H9 (cell line): ENCODE results near the gene GARIN5A. TPM values are rescaled to one million over a fixed set of nuclear protein-coding genes. Genes with fewer than 3 reads are reported as not detected.
A peak's percentile ranks its signal among the peaks of the same experiment; 100 is the strongest.

Experiments
- DNase-seq: peaks from one replicate; pipeline ENCODE4 v3.0.0-alpha.2; 2017
- H2AFZ ChIP-seq: one replicate; pipeline ENCODE4 v1.6.1; 2013; ENCODE audit warnings: mild to moderate bottlenecking, low read length, control low read depth, moderate library complexity
- H2AK5ac ChIP-seq: 2 replicates; pipeline ENCODE4 v1.6.1; 2013; ENCODE audit warnings: low read length, control low read depth, mixed read lengths; ENCODE audit not compliant: insufficient read length
- H2BK120ac ChIP-seq: one replicate; pipeline ENCODE4 v1.6.1; 2013; ENCODE audit warnings: low read depth, mild to moderate bottlenecking, low read length, control low read depth, inconsistent platforms; ENCODE audit not compliant: poor library complexity, severe bottlenecking
- H2BK12ac ChIP-seq: 2 replicates; pipeline ENCODE4 v1.6.1; 2013; ENCODE audit warnings: low read length, control low read depth, mixed read lengths, low read depth; ENCODE audit not compliant: insufficient read length
- H2BK15ac ChIP-seq: 2 replicates; pipeline ENCODE4 v1.6.1; 2013; ENCODE audit warnings: low read depth, low read length, control low read depth
- H2BK20ac ChIP-seq: one replicate; pipeline ENCODE4 v1.6.1; 2013; ENCODE audit warnings: low read depth, mild to moderate bottlenecking, low read length, control low read depth, inconsistent platforms; ENCODE audit not compliant: poor library complexity, severe bottlenecking
- H2BK5ac ChIP-seq: 2 replicates; pipeline ENCODE4 v1.6.1; 2013; ENCODE audit warnings: low read length, control low read depth, mixed read lengths; ENCODE audit not compliant: insufficient read length
- H3K14ac ChIP-seq: 2 replicates; pipeline ENCODE4 v1.6.1; 2013; ENCODE audit warnings: low read length, control low read depth; ENCODE audit not compliant: insufficient read depth
- H3K18ac ChIP-seq: 2 replicates; pipeline ENCODE4 v1.6.1; 2013; ENCODE audit warnings: low read depth, mild to moderate bottlenecking, mixed read lengths, low read length, control low read depth; ENCODE audit not compliant: insufficient read length
- H3K23ac ChIP-seq: 2 replicates; pipeline ENCODE4 v1.6.1; 2013; ENCODE audit warnings: low read length, control low read depth, mixed read lengths, low read depth; ENCODE audit not compliant: insufficient read length
- H3K23me2 ChIP-seq: 2 replicates; pipeline ENCODE4 v1.6.1; 2013; ENCODE audit warnings: low read depth, mild to moderate bottlenecking, mixed read lengths, low read length, control low read depth; ENCODE audit not compliant: insufficient read length, poor library complexity, severe bottlenecking
- H3K27ac ChIP-seq: 2 replicates; pipeline ENCODE4 v1.5.1; 2013; ENCODE audit warnings: low read length, control low read depth, mixed read lengths, low read depth; ENCODE audit not compliant: insufficient read length
- H3K27me3 ChIP-seq: 2 replicates; pipeline ENCODE4 v1.6.1; 2013; ENCODE audit warnings: low read length, control low read depth, inconsistent platforms; ENCODE audit not compliant: insufficient read depth
- H3K4ac ChIP-seq: 2 replicates; pipeline ENCODE4 v1.6.1; 2013; ENCODE audit warnings: low read depth, mild to moderate bottlenecking, control low read depth, inconsistent platforms, low read length, moderate library complexity
- H3K4me1 ChIP-seq: 2 replicates; pipeline ENCODE4 v1.6.1; 2013; ENCODE audit warnings: low read length, control low read depth, inconsistent platforms; ENCODE audit not compliant: insufficient read depth
- H3K4me2 ChIP-seq: 2 replicates; pipeline ENCODE4 v1.6.1; 2013; ENCODE audit warnings: low read length, control low read depth, mixed read lengths; ENCODE audit not compliant: insufficient read length, insufficient read depth
- H3K56ac ChIP-seq: 2 replicates; pipeline ENCODE4 v1.6.1; 2013; ENCODE audit warnings: low read depth, mild to moderate bottlenecking, mixed read lengths, low read length, control low read depth; ENCODE audit not compliant: insufficient read length
- H3K79me1 ChIP-seq: 2 replicates; pipeline ENCODE4 v1.6.1; 2013; ENCODE audit warnings: low read depth, mild to moderate bottlenecking, moderate library complexity, low read length, control low read depth, inconsistent platforms; ENCODE audit not compliant: insufficient read depth, poor library complexity, severe bottlenecking
- H3K79me2 ChIP-seq: 2 replicates; pipeline ENCODE4 v1.6.1; 2013; ENCODE audit warnings: low read length, control low read depth, inconsistent platforms; ENCODE audit not compliant: insufficient read depth
- H3K9ac ChIP-seq: 2 replicates; pipeline ENCODE4 v1.6.1; 2013; ENCODE audit warnings: low read length, control low read depth, mixed read lengths; ENCODE audit not compliant: insufficient read length; ENCODE audit errors: extremely low read depth
- H3K9me3 ChIP-seq: one replicate; pipeline ENCODE4 v1.6.1; 2013; ENCODE audit warnings: low read depth, low read length, inconsistent platforms; ENCODE audit not compliant: control insufficient read depth
- H3T11ph ChIP-seq: one replicate; pipeline ENCODE4 v1.6.1; 2013; ENCODE audit warnings: mild to moderate bottlenecking, low read length, control low read depth, inconsistent platforms
- H4K20me1 ChIP-seq: one replicate; pipeline ENCODE4 v1.6.1; 2013; ENCODE audit not compliant: control insufficient read depth, insufficient read length, insufficient read depth
- H4K5ac ChIP-seq: 2 replicates; pipeline ENCODE4 v1.6.1; 2013; ENCODE audit warnings: low read depth, mild to moderate bottlenecking, mixed read lengths, low read length, control low read depth; ENCODE audit not compliant: insufficient read length
- H4K8ac ChIP-seq: replicated peaks from 2 replicates; pipeline ENCODE4 v1.6.1; 2013; ENCODE audit warnings: low read length, control low read depth, mixed read lengths, low read depth; ENCODE audit not compliant: insufficient read length
- H4K91ac ChIP-seq: 2 replicates; pipeline ENCODE4 v1.6.1; 2013; ENCODE audit warnings: low read depth, mild to moderate bottlenecking, moderate library complexity, mixed read lengths, low read length, control low read depth; ENCODE audit not compliant: insufficient read length
- H3K27ac Mint-ChIP-seq, 3 experiments: 2 replicates in 2 of 3; 3 replicates in 1 of 3; pipeline ENCODE4 v1.8.0; 2020 to 2021; ENCODE audit warnings: mixed read lengths in 3 of 3, mild to moderate bottlenecking in 1 of 3, moderate library complexity in 1 of 3
- H3K27me3 Mint-ChIP-seq: 2 replicates; pipeline ENCODE4 v1.8.0; 2021; ENCODE audit warnings: low read depth, mild to moderate bottlenecking, moderate library complexity, mixed read lengths
- H3K36me3 Mint-ChIP-seq, 3 experiments: 2 replicates in 2 of 3; 3 replicates in 1 of 3; pipeline ENCODE4 v1.8.0; 2020 to 2021; ENCODE audit warnings: low read depth in 3 of 3, mixed read lengths in 3 of 3; ENCODE audit not compliant: insufficient read depth in 1 of 3
- H3K4me1 Mint-ChIP-seq, 2 experiments: 2 replicates each; pipeline ENCODE4 v1.8.0; 2020; ENCODE audit warnings: mixed read lengths in 2 of 2
- H3K4me3 Mint-ChIP-seq, 2 experiments: 2 replicates in 1 of 2; 3 replicates in 1 of 2; pipeline ENCODE4 v1.8.0; 2020 to 2021; ENCODE audit warnings: mild to moderate bottlenecking in 2 of 2, mixed read lengths in 2 of 2, moderate library complexity in 1 of 2
- H3K9me3 Mint-ChIP-seq, 2 experiments: 2 replicates in 1 of 2; 3 replicates in 1 of 2; pipeline ENCODE4 v1.8.0; 2020; ENCODE audit warnings: mild to moderate bottlenecking in 2 of 2, mixed read lengths in 2 of 2, moderate library complexity in 1 of 2
- CTCF ChIP-seq: fragments of 200-600 bp; sonication (generic); conservative IDR thresholded peaks from 3 replicates; pipeline ENCODE4 v1.8.0; 2021; ENCODE audit warnings: antibody characterized with exemption, mild to moderate bottlenecking
- WGBS: extraction: QIAGEN DNeasy Blood & Tissue Kit; methylation state at CpG from one replicate; pipeline ENCODE4 v1.1.7; 2013; ENCODE audit warnings: missing lambda C conversion rate, low lambda C conversion rate, mixed read lengths; ENCODE audit not compliant: insufficient read length; ENCODE audit errors: extremely low coverage; 5-methylcytosine and 5-hydroxymethylcytosine counted together
- total RNA-seq: library from RNA; stranded (reverse); gene quantifications from 2 replicates; pipeline ENCODE4 v1.2.1, GENCODE V29; 2021

GARIN5A gene
- total RNA-seq, 1 experiment from 2014 or later = 9.5 TPM

DNA sequence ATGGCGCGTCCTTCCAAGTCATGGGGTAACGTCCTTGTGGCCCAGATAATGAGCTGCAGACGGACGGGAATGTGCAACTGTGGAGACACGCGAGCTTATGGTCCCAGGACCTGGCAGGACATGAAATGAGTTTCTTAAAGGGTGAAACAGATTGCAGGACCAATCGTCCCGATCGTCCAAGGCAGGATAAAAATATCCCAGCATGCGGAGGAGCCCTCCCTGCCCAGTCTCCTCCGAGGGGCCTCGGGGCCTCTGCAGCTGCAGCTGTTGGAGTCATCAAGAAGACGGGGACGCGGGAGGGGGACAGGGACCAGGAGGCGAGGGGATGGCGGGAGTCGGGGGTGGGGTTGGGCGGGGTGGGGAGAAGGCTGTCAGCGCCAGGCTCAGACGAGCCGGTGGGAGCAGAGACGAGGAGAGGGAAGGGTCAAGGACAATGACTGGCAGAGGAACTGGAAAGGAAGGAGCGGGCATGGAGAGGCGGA lies 14.4 kb upstream of the GARIN5A start:
- Histone ChIP-seq H3K4ac (no peak overlapping the region), H3K56ac (no peak overlapping the region), H3K79me1 (no peaks in the 10 kb centered on the region), H2AK5ac (no peak overlapping the region), H2BK12ac (no peak overlapping the region), H3K27me3 (peaks cover 10% of the 10 kb centered on the region; the same call in 1 of the 2 replicates), H2AFZ (no peak overlapping the region), H2BK120ac (no peak overlapping the region), H3K4me2 (peak overlapping the region; percentile 11), H2BK20ac (no peak overlapping the region), H3K9ac (no peak overlapping the region), H3K23ac (no peak overlapping the region), H2BK5ac (no peak overlapping the region), H3K9me3 (peaks cover 8% of the 10 kb centered on the region), H4K5ac (no peak overlapping the region), H3K79me2 (no peaks in the 10 kb centered on the region), H3K23me2 (peaks cover 5% of the 10 kb centered on the region), H4K20me1 (no peaks in the 10 kb centered on the region), H3K27ac (no peak overlapping the region), H4K91ac (no peak overlapping the region), H3T11ph (no peak overlapping the region), H3K14ac (no peak overlapping the region), H2BK15ac (no peak overlapping the region), H3K4me1 (peaks cover 4% of the 10 kb centered on the region; the same call in 1 of the 2 replicates), H4K8ac (no peak overlapping the region), H3K18ac (no peak overlapping the region)
- Mint-ChIP-seq H3K27me3 (peaks cover 98% of the 10 kb centered on the region), H3K4me3 (peak overlapping the region in 1 of 2 experiments; percentile 45; a peak in 2 of 5 replicates), H3K36me3 (peaks cover 12 to 17% (median 12%) of the 10 kb centered on the region in 3 experiments), H3K4me1 (peaks cover 29 to 43% of the 10 kb centered on the region in 2 experiments), H3K9me3 (peaks cover 16 to 28% of the 10 kb centered on the region in 2 experiments), H3K27ac (peak overlapping the region in 1 of 3 experiments; percentile 8; a peak in 1 of 7 replicates)
- DNase-seq = peak; percentile 25
- no CpG with 5 or more reads among the region's 26 CpGs for WGBS
- no peak for TF ChIP-seq CTCF
